Ishikawa (cell line): ENCODE data around the gene RFX4.

Source experiments
- CEBPB ChIP-seq: IDR thresholded peaks from 2 replicates; pipeline ENCODE4 v1.6.1; 2012
- EP300 ChIP-seq: IDR thresholded peaks from 2 replicates; pipeline ENCODE4 v1.6.1; 2012; ENCODE audit warnings: borderline replicate concordance
- NFIC ChIP-seq: IDR thresholded peaks from 2 replicates; pipeline ENCODE4 v1.6.1; 2012
- RAD21 ChIP-seq: IDR thresholded peaks from 2 replicates; pipeline ENCODE4 v1.6.1; 2012; ENCODE audit warnings: low read depth
- TAF1 ChIP-seq: IDR thresholded peaks from 2 replicates; pipeline ENCODE4 v1.6.1; 2012; ENCODE audit warnings: low read depth, mild to moderate bottlenecking
- YY1 ChIP-seq: IDR thresholded peaks from 2 replicates; pipeline ENCODE4 v1.6.1; 2012; ENCODE audit warnings: low read depth
- TF ChIP-seq, protein P1 (sequence below): IDR thresholded peaks from 2 replicates; pipeline ENCODE4 v1.6.1; 2012; ENCODE audit warnings: low read depth, mild to moderate bottlenecking

DNA sequence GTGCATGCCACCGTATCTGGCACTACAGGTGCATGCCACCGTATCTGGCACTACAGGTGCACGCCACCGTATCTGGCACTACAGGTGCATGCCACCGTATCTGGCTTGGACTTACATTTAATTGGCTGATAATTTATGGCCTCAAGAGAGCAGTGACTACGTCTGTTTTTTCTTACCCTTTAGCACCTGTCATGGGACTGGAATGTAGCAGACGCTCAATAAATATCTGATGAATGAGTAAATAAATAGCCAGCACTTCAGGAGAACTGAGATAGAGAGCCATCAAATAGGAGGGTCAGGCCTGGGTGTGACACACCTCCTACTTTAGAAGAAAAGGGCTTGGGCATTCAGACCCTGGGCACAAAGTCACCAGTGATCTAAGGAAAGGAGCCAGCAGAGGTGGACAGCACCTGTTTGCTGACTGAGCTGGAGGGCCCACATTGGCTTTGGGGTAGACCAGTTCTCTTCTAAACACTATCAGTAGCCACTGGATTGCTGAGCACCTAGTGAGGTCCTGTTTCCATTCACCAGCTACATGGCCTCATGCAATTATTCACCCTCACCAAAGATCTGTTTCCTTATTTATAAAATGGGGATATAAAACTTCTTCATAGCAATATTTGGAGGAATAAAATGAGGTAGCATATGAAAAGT, 50.1 kb downstream of the RFX4 start:
- TF ChIP-seq YY1 = no peak
- no peak for TF ChIP-seq RAD21
- TF ChIP-seq, protein P1, sequence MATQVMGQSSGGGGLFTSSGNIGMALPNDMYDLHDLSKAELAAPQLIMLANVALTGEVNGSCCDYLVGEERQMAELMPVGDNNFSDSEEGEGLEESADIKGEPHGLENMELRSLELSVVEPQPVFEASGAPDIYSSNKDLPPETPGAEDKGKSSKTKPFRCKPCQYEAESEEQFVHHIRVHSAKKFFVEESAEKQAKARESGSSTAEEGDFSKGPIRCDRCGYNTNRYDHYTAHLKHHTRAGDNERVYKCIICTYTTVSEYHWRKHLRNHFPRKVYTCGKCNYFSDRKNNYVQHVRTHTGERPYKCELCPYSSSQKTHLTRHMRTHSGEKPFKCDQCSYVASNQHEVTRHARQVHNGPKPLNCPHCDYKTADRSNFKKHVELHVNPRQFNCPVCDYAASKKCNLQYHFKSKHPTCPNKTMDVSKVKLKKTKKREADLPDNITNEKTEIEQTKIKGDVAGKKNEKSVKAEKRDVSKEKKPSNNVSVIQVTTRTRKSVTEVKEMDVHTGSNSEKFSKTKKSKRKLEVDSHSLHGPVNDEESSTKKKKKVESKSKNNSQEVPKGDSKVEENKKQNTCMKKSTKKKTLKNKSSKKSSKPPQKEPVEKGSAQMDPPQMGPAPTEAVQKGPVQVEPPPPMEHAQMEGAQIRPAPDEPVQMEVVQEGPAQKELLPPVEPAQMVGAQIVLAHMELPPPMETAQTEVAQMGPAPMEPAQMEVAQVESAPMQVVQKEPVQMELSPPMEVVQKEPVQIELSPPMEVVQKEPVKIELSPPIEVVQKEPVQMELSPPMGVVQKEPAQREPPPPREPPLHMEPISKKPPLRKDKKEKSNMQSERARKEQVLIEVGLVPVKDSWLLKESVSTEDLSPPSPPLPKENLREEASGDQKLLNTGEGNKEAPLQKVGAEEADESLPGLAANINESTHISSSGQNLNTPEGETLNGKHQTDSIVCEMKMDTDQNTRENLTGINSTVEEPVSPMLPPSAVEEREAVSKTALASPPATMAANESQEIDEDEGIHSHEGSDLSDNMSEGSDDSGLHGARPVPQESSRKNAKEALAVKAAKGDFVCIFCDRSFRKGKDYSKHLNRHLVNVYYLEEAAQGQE = no peak
- no peak for TF ChIP-seq EP300
- TF ChIP-seq TAF1 = no peak
- TF ChIP-seq NFIC = no peak
- no peak for TF ChIP-seq CEBPB
